GM21529 (cell line): Measurements from ENCODE around the gene CRB3.

Experiments
- ATAC-seq: cut with Tn5 transposase; IDR thresholded peaks from one replicate; pipeline ENCODE4 v1.9.1; 2021; ENCODE audit not compliant: unreplicated experiment

The CRB3 gene

GRCh38 chr19:6431891-6432290, 32.2 kb upstream of the CRB3 start:
- no peak for ATAC-seq

GRCh38 chr19:6433165-6433564, 30.9 kb upstream of the CRB3 start:
- no peak for ATAC-seq

- ATAC-seq: no peak
These were observed 30.4 kb upstream of the CRB3 start, which contains the start of gene SLC25A41 for GRCh38 chr19:6433663-6434062. TSS of gene SLC25A41 (minus strand) at chr19:6433763. CDS start at chr19:6433693, 70 bp downstream.

GRCh38 chr19:6439743-6440142, 24.3 kb upstream of the CRB3 start:
- no peak for ATAC-seq

- no peak for ATAC-seq
These were observed 23.2 kb upstream of the CRB3 start for GRCh38 chr19:6440905-6441304.

DNA sequence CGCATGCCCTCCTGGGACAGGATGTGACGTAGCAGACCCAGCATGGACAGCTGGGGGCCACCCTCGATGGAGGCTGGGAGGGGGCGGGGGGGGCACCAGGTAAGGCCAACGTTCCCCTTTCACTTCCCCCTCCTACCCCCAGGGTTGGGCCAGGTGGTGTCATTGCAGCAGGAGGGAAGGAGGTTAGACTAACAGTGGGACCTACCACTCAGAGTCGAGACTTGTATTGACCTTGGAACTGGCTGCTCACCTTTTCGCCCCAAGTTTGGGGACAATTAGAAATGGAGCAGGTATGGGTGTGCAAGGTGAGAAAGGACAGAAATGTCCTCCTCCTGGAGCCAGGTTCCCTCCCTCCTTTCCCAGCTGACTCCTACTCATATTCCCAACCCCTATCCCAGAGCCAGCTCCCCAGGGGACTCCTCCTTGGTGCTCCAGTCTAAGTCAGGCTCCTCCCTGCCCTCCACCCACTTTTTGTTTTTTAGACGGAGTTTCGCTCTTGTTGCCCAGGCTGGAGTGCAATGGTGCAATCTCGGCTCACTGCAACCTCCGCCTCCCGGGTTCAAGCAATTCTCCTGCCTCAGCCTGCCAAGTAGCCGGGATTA, 21.9 kb upstream of the CRB3 start:
- no peak for ATAC-seq

GRCh38 chr19:6443986-6444385, 20.1 kb upstream of the CRB3 start:
- no peak for ATAC-seq

DNA sequence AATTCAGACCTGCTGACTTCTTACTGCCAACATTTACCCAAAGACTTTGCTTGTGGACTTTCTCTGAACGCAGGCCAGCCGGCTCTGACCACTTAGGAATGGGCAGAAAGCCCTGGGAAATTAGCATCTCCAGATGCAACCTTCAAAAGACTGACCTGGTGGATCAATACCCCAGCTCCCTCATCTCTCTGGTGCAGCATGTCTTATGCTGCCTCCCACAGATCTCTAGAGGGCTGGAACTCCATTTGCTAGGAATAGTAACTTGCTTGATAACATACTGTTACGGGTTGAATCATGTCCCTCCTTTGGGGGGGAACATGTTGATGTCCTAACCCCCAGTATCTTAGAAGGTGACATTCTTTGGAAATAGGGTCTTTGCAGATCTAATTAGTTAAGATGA, 17.6 kb upstream of the CRB3 start:
- ATAC-seq: no peak

DNA sequence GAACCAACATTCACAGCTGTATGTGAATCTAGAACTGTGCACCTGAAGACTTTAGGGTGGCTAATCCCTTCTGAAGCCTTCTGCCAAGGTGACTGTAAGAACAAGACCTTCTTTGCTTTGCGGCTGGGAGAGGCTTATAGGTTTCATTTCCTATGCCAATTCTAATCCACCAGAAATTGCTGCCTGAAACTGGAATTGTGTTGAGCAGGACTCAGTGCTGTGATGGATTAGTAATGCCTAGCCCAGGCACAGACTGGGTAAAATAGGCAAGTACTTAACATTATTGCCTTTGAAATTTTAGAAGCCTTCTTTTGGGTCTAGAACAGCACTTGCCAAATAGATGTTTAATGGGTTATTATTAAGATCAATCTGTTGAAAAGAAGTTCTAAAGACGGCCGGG, 16.0 kb upstream of the CRB3 start:
- no peak for ATAC-seq

DNA sequence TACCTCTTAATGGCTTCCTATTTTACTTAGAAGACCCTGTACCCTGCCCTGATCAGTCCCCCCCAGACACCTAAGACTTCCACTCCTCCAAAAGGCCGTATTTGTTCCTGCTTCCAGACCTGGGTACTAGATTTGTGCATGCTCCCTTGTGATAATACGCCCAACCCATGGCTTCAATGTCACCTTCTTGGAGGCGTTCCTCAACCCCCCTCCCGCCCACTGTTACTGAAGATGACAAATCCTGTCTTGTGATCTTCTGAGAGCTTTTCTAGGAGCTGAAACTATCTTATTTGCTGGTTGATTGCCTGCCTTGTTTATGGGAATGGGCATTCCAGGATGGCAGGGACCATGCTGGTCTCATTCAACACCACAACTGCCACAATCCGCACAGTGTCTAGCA, 13.9 kb upstream of the CRB3 start:
- ATAC-seq: no peak

DNA sequence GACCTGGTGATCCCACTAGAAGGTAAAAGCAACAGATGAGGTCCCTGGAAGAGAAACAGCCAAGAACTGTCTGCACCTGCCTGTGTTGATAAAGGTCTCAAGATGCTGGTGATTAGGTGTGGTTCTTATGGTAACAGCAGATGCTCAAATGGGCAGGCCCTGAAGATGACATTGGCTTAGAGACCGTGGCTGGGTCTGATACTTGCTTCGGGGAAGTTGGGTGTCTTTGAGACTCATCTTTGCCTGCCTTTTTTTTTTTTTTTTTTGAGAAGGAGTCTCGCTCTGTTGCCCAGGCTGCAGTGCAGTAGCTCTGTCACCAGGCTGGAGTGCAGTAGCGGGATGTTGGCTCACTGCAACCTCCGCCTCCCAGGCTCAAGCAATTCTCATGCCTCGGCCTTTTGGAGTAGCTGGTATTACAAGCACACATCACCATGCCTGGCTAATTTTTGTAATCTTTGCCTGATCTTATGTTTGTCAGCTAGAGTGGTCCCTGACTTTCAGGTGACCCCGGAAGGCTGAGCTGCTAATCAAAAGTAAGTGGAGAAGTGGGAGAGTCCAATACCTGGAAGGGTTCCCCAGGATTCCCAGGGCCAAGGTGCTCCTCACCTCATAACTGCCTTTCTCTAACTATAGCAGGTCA, 12.4 kb upstream of the CRB3 start:
- ATAC-seq: no peak

DNA sequence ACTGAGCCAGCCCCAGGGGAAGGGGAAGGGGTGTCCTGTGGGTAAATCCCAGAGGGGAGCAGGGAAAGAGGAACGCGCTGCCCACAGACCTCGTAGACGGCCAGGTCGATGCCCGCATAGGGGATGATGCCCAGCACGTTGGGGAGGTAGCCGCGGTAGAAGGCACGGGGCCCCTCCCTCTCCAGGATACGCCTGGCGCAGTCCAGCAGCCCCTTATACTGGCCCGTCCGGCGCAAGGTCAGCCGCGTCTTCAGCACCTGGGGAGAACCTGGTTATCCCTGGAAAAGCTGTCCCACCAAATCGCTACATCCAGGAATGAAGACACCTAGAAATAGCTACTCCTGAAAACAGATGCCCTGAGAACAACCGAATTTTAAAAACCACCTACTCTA, 11.9 kb upstream of the CRB3 start:
- ATAC-seq: no peak

- ATAC-seq: no peak
These were observed 11.2 kb upstream of the CRB3 start for GRCh38 chr19:6452899-6453298.

DNA sequence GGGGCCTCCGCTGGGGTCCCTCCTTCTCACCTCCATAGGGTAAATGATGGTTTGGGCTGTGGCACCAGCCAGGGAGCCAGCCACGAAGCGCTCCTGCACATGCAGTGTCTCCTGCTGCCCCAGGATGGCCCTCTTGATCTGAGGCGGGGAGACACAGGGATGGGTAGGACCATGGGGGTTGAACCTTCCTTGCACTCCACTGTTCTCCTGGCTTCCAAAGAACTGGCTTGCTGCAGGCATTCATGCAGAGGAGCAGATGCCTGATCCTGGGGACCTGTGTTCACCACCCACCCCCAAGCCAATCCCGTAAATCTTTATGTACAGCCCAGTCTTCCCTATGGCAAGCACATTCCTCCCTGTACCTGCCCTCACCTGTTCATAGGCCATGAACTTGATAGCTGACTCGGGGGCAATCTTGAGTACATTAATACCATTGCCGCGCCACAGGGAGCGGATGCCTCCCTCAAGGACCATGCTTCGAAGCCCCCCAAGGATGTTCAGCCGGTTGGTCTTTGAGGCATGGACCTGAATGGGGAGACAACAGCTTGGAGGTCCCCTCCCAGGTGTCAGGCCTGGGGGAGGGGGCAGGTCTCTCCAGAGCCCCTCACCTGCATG, 10.0 kb upstream of the CRB3 start:
- no peak for ATAC-seq

GRCh38 chr19:6455924-6456323, 8.1 kb upstream of the CRB3 start:
- no peak for ATAC-seq

DNA sequence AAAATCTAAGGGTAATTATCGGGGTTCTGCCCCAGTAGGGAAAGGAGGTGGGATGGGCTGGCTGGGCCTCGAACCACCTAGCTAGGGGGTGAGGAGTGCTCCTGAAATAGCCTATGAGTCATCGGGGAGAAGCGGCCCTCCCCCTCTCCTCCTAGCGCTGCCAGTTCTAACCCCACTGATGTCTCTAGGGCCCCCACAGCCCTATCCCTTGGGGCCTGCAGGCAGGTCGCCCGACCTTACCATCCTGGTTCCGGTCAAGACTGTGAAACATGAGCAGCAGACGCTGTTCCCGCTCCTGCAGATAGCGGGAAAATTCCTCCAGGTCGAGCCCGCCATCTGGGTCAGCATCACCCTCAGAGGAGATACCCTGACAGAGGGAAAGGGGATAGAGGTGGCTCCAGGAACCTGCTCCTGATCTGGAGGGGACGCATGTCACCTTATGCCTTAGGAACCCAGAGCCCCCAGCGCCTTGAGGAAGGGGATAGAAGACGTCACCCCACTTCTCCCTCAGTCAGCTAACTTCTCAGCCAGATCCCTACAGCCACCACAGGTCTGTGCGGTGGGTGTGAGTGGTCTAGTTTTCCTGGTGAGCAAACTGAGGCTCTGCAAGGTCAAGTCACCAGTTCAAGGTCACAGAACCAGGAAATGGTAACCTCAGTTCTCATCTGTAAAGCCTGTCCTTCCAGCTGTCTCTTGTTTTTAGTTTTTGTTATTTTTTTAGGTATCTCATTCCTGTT, 5.9 kb upstream of the CRB3 start:
- ATAC-seq: no peak

- ATAC-seq: no peak
These were observed 5.3 kb upstream of the CRB3 start for GRCh38 chr19:6458695-6459261.

- peak; percentile 31 for ATAC-seq
These were observed 4.6 kb upstream of the CRB3 start, which contains the start of gene SLC25A23 for GRCh38 chr19:6459262-6460098. TSS of gene SLC25A23 (minus strand) at chr19:6459792. CDS start at chr19:6459628, 164 bp downstream.

DNA sequence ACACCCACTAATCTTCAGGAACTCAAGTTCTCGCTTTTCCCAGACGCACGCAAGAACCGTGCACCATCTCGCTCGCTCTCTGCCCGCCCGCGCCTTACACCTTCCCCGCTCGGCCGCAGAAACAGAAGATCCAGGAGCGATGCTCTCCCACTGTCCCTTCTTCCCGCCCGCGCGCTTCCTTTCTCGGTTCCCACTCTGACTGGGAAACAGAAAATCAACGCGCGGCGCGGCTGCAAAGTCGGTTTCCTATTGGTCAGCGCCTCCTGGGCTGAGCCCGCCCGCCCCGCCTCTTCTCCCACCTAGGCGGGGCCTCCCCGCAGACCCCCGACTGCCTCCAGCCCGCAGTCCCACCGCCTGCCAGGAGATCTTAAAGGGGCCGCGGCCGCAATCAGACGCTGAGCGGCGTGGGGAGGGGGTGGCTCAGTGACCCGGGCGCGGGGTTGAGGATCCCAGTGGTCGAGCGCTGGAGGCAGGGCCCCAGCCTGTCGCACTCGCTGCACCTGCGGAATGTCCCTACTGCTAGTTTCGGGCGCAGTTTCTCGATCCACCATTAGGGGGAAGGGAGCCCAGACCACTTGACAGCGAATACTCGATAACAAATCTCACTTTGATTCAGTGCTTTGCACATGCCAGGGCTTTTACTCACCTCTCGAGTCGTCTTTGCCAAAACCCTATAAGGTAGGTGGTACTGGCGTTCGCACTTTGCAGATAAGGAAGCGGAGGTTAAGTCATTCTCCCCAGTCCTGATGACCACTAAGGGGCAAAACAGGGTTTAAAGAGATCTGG, 3.8 kb upstream of the CRB3 start:
- ATAC-seq: peak; percentile 62

GRCh38 chr19:6465006-6465405, 935 bp downstream of the CRB3 start:
- ATAC-seq: no peak
